GOT3 (cell line): Measurements from ENCODE around the gene SUPT3H.

Source experiments
- DNase-seq: peaks from one replicate; lab custom pipeline; 2025; ENCODE audit warnings: mixed read lengths; lab: John Stamatoyannopoulos, UW

The SUPT3H gene

DNA sequence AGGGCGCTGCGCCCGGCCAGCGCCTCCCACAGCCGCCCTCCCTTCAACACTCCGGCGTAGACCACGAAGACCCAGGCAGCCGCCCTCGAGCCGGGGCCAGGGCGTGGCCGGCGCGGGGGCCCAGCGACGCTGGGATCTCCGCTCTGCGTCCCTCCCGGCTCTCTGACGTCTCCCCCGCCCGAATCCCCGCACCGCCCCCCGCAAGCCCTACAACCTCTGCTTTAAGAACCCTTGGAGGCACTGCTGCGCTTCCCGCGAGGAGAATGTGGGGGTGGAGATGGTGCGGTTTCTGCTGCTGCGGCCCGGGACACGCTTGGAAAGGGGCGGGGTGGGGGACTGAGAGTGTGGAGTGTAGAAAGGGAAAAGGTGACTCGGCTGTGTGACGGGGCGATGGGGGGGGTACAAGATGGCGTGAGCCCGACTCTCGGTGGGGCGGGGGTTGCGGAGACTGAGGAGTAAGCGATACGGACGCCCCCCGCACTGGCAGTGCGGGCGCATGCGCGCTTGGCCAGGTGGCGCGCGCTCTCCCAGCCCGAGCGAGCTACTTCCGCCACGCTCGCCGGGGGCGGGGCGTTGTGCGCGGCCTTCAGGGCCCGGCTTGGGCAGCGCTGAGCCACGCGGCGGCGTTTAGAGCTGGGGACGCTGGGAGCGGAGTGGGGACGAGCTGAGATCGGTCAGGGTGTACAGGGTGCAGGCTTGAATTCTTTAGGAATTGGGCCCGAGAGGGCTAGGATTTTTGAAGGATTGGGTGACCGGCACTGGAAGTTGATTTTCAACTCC is at the start of gene SUPT3H:
Gene SUPT3H (minus strand): TSS at position 381 of the 780 bp plus-strand sequence.
- DNase-seq, result peak; percentile 84

- no peak for DNase-seq
Measured at GRCh38 chr6:45426251-45426650, 48.5 kb upstream of the SUPT3H start.

- no peak for DNase-seq
Measured at GRCh38 chr6:45424451-45424861, 46.7 kb upstream of the SUPT3H start.

DNA sequence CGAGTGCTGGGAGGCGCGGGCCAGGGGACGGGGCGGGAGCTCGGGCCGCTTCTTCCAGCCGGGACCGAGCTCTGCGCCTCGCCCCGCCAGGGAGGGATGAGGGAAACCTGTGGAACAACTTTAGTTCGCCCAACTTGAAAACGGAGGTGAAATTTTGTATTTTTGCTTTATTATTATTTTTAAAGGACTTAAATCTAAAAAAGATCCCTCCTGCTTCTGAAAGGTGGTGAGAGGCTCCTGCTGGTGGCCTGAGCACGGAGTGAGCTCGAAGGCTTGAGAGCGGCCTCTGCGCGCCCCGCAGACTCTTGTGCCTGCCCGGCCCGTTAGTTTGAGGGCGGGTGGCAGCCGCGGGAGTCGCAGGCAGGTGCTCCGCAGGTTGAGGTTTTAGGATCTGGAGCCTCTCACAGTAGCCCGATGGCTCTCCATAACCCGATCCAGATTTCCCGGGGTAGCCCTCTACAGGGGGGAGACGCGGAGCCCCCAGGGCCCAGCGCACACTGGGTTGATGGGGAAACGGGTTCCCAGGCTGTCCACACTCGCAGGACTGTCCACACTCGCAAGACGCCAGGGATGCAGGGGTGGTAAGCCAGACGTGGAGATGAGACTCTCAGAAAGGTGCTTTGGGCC is 46.2 kb upstream of the SUPT3H start:
- DNase-seq, result no peak

GRCh38 chr6:45423111-45423823 is 45.5 kb upstream of the SUPT3H start:
- DNase-seq, result no peak

DNA sequence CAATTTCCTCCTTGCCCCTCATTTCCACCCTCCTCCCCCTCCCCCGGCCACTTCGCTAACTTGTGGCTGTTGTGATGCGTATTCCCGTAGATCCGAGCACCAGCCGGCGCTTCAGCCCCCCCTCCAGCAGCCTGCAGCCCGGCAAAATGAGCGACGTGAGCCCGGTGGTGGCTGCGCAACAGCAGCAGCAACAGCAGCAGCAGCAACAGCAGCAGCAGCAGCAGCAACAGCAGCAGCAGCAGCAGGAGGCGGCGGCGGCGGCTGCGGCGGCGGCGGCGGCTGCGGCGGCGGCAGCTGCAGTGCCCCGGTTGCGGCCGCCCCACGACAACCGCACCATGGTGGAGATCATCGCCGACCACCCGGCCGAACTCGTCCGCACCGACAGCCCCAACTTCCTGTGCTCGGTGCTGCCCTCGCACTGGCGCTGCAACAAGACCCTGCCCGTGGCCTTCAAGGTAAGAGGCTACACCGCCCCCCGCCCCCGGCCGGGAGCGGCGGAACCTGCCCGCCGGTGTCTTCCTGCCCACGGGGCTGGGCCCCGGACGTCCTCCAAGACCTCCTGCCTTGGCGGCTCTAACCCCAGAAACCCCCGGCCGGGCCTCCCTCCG is 44.9 kb upstream of the SUPT3H start:
- DNase-seq, result no peak

- DNase-seq, result peak; percentile 23
Measured at GRCh38 chr6:45421709-45422502, 44.2 kb upstream of the SUPT3H start.

DNA sequence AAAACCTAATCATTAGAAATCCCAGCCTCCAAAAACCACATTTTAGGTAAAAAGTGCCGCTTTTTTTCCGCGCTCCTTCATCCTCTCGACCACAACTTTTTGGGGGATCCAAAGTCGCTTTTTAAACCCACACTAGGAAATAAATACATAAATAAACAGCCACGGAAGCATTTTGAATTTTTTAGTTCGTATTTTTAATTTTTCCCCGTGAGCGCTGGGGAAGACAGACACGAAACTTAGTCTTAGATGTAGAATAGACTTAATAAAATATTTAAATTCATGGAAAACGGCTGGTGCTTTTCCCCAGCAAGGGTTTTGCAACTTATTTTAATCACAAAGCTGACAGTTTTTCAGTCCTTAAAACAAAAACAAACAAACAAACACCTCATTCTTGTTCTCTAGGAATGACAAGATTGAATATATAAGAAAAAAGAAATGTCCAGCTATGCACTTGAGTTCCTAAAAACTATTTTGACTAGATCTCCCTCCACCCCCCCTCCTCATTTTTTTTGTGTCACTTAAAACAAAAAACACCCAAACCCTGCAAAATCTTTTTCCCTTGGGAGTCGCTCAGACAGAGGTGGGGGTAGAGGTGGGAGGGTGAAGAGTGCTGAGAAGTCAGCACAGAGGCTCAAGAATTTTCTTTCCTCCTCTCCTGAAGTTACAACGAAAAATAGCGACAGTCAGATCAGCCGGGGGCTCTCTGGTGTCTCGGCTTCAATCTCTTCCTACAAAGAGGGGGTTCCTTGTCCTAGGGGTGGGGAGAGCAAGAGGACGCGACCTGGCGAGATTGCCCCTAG is 43.4 kb upstream of the SUPT3H start:
- no peak for DNase-seq

DNA sequence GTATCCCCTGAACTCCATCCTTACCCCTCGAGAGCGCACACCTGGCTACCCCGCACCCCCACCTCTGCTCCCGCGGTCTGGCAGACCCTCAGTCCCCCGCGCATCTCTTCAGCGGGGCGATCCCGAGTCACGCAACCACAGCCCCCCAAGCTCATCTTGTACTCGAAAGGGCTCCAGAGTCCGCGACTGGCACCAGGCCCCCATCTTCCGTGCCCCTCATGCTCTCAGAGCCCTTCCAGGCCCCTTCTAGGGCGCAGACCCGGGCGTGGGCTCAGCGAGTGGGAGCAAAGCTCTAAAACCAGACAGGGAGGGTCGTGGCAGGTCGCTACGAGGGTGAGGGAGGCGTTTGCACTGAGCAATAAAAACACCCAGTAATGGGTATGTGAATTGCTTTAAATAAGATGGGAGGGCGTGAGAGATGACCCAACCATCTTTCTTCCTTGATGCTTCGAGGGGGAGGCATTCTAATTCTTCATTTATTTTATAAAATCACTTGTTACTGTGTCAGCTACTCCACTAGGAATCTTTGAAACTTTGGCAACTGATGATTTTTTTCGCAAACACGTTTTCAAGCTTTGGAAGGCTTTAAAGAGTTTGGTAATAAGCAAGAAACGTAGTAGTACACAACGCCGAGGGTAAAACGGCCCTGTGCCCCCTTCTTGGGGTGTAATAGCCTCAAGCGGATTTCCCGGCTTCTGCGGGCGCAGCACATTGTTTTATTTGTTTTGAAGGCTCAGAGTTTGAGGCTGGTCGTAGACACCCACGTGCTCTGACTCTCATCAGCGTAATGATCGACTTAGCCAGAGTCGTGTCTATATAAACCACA is 42.6 kb upstream of the SUPT3H start:
- DNase-seq, result no peak

GRCh38 chr6:45419571-45420082 is 41.9 kb upstream of the SUPT3H start:
- DNase-seq, result no peak

DNA sequence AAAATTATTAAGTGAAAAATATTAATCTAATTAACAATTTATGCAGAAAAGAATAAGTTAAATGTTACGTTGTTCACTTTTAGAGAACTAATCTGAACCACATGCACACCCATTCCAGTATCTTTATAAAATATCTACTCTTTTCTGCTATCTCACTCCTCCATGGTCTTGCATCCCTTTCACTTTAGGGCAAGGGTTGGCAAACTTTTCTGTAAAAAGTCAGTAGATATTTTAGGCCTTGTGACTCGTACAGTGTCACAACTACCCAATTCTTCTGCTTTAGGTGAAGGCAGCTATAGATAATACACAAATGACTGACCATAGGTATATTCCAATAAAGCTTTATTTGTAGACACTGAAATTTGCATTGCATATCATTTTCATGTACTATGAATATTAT is 39.7 kb upstream of the SUPT3H start:
- DNase-seq, result no peak

DNA sequence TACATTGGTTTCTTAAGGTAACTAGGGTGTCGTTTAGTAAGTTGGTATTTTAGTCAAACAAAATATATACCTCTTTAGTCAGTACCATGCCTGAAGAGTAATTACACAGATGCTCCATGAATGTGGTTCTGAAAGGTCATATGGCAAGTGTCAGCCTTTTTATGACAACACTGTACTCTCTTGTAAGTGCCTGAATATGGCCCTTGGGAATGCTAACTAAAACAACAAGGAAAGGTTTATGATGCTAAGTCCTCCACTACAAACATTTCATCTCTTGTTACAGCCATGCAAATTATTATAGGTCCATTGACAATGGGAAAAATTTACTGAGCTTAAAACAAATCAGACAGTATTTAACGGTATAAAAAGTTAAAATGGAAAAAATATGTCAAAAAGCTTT is 39.0 kb upstream of the SUPT3H start:
- DNase-seq, result no peak

DNA sequence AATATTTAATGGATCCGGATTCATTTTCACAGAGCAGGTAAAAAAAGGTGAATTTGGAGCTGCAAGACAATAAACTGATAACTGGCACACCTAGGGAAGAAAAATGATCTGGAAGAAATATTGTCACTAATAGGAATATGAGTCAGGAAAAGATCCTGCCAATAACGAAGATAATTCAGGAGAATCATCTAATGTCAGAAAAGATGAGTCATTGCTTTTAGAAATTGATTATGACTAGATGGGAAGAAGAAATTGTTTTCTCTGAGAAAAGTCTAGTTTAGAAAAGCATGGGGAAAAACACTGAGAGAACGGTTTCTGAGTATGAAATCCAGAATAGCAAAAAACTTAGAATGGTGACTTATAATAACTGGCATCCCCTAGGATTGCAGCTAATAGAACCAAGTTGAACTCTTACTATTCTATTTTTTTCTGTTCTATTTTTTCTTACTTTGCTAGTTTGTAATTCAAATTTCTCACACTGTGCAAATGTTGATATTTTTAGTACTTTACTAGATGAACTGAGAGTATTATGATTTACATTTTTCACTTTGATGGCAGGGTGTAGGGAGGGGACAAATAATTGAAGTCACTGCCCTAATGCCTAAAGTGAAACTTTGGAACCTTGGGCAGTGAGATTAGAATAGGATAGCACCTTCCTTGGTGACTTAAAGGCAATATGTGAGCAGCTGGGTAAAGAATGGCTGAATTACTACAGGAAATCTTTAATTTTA is 38.2 kb upstream of the SUPT3H start:
- DNase-seq, result no peak

DNA sequence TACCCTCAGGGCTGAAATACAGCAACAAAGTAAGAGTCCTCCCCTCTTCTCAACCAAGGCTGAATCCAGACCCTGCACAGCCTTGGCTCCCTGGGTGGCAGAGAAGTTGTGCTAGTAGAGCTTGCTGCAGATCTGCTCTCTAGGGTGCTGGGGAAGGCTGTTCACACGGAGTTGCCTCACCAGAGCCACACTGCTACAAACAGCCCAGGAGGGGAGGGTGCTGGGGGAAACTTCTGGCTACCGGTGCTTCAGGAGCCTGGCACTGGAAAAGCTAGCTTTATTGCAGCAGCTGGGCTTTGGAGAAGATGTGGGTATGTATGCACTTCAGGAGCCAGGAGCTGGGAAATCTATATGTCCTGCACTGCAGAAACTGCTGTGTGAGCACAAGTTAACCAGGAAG is 37.6 kb upstream of the SUPT3H start:
- DNase-seq, result no peak

GRCh38 chr6:45411959-45412358 is 34.2 kb upstream of the SUPT3H start:
- DNase-seq, result no peak

DNA sequence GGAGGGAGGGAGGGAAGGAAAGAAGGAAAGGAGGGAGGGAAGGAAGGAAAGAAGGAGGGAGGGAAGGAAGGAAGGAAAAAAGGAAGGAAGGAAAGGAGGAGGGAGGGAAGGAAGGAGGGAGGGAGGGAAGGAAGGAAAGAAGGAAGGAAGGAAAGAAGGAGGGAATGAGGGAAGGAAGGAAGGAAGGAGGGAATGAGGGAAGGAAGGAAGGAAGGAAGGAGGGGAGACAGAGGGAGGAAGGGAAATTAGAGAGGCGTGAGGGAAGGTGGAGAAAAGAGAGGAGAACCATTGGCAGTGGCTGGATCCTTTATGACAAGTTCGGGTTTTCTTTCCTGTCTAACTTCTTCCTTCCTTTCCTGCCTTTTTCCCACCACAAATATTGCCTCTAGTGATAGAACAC is 22.3 kb upstream of the SUPT3H start:
- no peak for DNase-seq

- no peak for DNase-seq
Measured at GRCh38 chr6:45398075-45398813, 20.5 kb upstream of the SUPT3H start.

DNA sequence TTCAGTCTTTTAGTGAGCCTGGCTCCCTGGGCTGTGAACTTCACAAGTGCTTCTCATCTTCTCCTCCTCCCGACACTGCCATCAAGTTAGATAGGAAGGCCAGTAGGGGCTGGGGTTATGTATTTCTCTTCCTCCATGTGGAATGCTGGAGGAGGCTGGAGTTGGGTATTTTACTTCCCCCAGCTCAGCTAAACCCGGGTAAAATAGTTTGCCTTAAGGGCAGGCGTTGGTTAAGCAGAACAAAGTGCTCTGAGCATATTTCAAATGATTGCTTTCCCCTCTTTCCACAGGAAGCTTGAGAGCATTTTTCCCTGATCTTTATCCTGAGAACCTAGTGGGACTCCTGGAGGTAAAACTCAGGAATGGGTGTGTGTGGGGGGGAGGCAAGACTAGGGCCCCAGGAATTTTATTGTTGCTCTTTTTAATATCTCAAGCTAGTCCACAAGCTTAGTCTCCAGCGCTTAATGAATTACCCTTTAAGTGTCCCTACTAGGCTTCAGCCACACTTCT is 16.9 kb upstream of the SUPT3H start:
- DNase-seq, result no peak
